Endothelial cell of umbilical vein (primary cell): Measurements from ENCODE around the gene ST3GAL4. TPM values are rescaled to one million over a fixed set of nuclear protein-coding genes. Genes with fewer than 3 reads are reported as not detected.

Experiments
- BruUV-seq: library from RNA; stranded (reverse); fragments of 400-500 nt; replicated peaks from 2 replicates; lab custom pipeline; 2021; lab: Mats Ljungman, UMichigan
- CTCF ChIA-PET: fragments of 300-600, 350-600 bp; sonication (Branson Sonifier 250); formaldehyde crosslinking; loops from one replicate; lab custom pipeline; 2021; ENCODE audit warnings: antibody characterized with exemption, inconsistent platforms; lab: Charles Lee
- POLR2A ChIA-PET: fragments of 300-600, 350-600 bp; sonication (Branson Sonifier 250); formaldehyde crosslinking; loops from one replicate; lab custom pipeline; 2021; ENCODE audit warnings: antibody characterized with exemption, inconsistent platforms; lab: Charles Lee
- DNase-seq: peaks from one replicate; pipeline ENCODE4 v3.0.0-alpha.2; 2011; ENCODE audit warnings: low read depth, low spot score
- FAIRE-seq: peaks from 2 replicates; lab custom pipeline; 2011; peaks lifted over from hg19 to GRCh38; lab: Jason Lieb, UNC
- H2AFZ ChIP-seq: 2 replicates; pipeline ENCODE4 v1.6.0; 2012; ENCODE audit warnings: low read depth, low read length, control low read depth, inconsistent platforms
- H3K27ac ChIP-seq: 2 replicates; pipeline ENCODE4 v1.5.1; 2011; ENCODE audit warnings: low read depth, mild to moderate bottlenecking, control low read depth, low read length, moderate library complexity; ENCODE audit not compliant: insufficient read depth
- H3K27me3 ChIP-seq, 2 experiments: 2 replicates each; pipeline versions ENCODE4 v1.6.0 to v1.6.1; 2011; ENCODE audit warnings: low read length in 2 of 2, mixed read lengths in 1 of 2; ENCODE audit not compliant: control insufficient read depth in 2 of 2, insufficient read depth in 2 of 2
- H3K36me3 ChIP-seq, 2 experiments: 2 replicates in 1 of 2; 3 replicates in 1 of 2; pipeline ENCODE4 v1.5.1; 2011; ENCODE audit warnings: low read length in 2 of 2, mild to moderate bottlenecking in 1 of 2, moderate library complexity in 1 of 2; ENCODE audit not compliant: control insufficient read depth in 2 of 2, insufficient read depth in 2 of 2; ENCODE audit errors: extremely low read depth in 1 of 2
- H3K4me1 ChIP-seq: 3 replicates; pipeline ENCODE4 v1.5.1; 2011; ENCODE audit warnings: mild to moderate bottlenecking, low read length; ENCODE audit not compliant: control insufficient read depth, insufficient read depth; ENCODE audit errors: extremely low read depth
- H3K4me2 ChIP-seq: 2 replicates; pipeline ENCODE4 v1.6.1; 2011; ENCODE audit warnings: low read length, control low read depth, mixed read lengths; ENCODE audit not compliant: insufficient read depth
- H3K4me3 ChIP-seq, 3 experiments: fragments of 200-600 bp in 1 of 3; sonication (generic), shearing (Covaris generic) in 1 of 3; replicated peaks in 1 of 3; 2 replicates each; pipeline ENCODE4 v1.5.1; 2011 to 2016; ENCODE audit warnings: control low read depth in 3 of 3, low read length in 3 of 3, mild to moderate bottlenecking in 2 of 3, inconsistent platforms in 1 of 3, low read depth in 1 of 3, moderate library complexity in 1 of 3; ENCODE audit not compliant: insufficient read depth in 1 of 3
- H3K79me2 ChIP-seq: 2 replicates; pipeline ENCODE4 v1.6.0; 2012; ENCODE audit warnings: low read length, inconsistent platforms; ENCODE audit not compliant: control insufficient read depth, insufficient read depth
- H3K9ac ChIP-seq: replicated peaks from 2 replicates; pipeline ENCODE3; 2011; ENCODE audit warnings: low read length, control low read depth; ENCODE audit not compliant: insufficient read depth; ENCODE audit errors: extremely low read depth
- H3K9me1 ChIP-seq: replicated peaks from 3 replicates; pipeline ENCODE4 v1.6.0; 2011; ENCODE audit warnings: mild to moderate bottlenecking, low read length; ENCODE audit not compliant: control insufficient read depth, insufficient read depth; ENCODE audit errors: extremely low read depth
- H3K9me3 ChIP-seq: replicated peaks from 2 replicates; pipeline ENCODE4 v1.5.1; 2012; ENCODE audit warnings: low read length, inconsistent platforms; ENCODE audit not compliant: control insufficient read depth, insufficient read depth
- H4K20me1 ChIP-seq: replicated peaks from 2 replicates; pipeline ENCODE3; 2011; ENCODE audit warnings: mild to moderate bottlenecking, low read length; ENCODE audit not compliant: control insufficient read depth, insufficient read depth; ENCODE audit errors: extremely low read depth
- EZH2 ChIP-seq: IDR thresholded peaks from 2 replicates; pipeline ENCODE4 v1.6.1; 2012; ENCODE audit warnings: borderline replicate concordance, low read depth, mild to moderate bottlenecking, moderate library complexity, low read length, inconsistent platforms; ENCODE audit not compliant: severe bottlenecking
- GATA2 ChIP-seq: IDR thresholded peaks from 2 replicates; pipeline ENCODE4 v1.7.0; 2011; ENCODE audit warnings: low read depth, mild to moderate bottlenecking, moderate library complexity, mixed read lengths, low read length; ENCODE audit not compliant: insufficient read length, insufficient read depth
- JUN ChIP-seq: IDR thresholded peaks from 2 replicates; pipeline ENCODE4 v1.6.1; 2011; ENCODE audit warnings: borderline replicate concordance, low read depth; ENCODE audit not compliant: insufficient read length, insufficient read depth
- MAX ChIP-seq: IDR thresholded peaks from 2 replicates; pipeline ENCODE4 v1.6.1; 2011; ENCODE audit not compliant: insufficient read depth, insufficient read length
- MYC ChIP-seq: IDR thresholded peaks from one replicate; pipeline ENCODE4 v1.6.1; 2011; ENCODE audit warnings: mild to moderate bottlenecking, low read depth, low read length
- POLR2A ChIP-seq: IDR thresholded peaks from 2 replicates; pipeline ENCODE4 v1.6.1; 2012; ENCODE audit warnings: low read depth, mild to moderate bottlenecking, control low read depth, low read length
- dilution Hi-C: fragments of 300-500 bp; cut with MboI; formaldehyde crosslinking; loops from one replicate; pipeline ENCODE4 v1.15.0; 2019; ENCODE audit warnings: low sequenced_read_pairs; ENCODE audit not compliant: extremely low pct_ligation_motif_present
- intact Hi-C: fragments of 100-400 bp; cut with micrococcal nuclease; formaldehyde crosslinking; loops from one replicate; pipeline ENCODE4 v1.10.0; 2022
- polyA plus RNA-seq, 4 experiments: library from polyadenylated mRNA; depleted of rRNA in 3 of 4; stranded (reverse) in 3 of 4; unstranded in 1 of 4; fragments of >200 nt; gene quantifications; 2 replicates each; pipeline versions ENCODE4 v1.2.1 to v1.2.3, GENCODE V29; 2011 to 2012; ENCODE audit warnings: missing spikeins in 1 of 4
- total RNA-seq: library from RNA; stranded (reverse); gene quantifications from 2 replicates; pipeline ENCODE4 v1.2.3, GENCODE V29; 2021
- TF ChIP-seq, protein P1 (sequence below), 2 donors: IDR thresholded peaks; 1 replicate in 1 of 2; 2 replicates in 1 of 2; pipeline ENCODE4 v1.5.1; 2011; ENCODE audit warnings: low read length in 2 of 2, mild to moderate bottlenecking in 2 of 2, moderate library complexity in 2 of 2, control low read depth in 1 of 2, inconsistent platforms in 1 of 2, low read depth in 1 of 2; ENCODE audit not compliant: insufficient read depth in 1 of 2; ENCODE audit errors: extremely low read depth in 1 of 2

Gene ST3GAL4
- total and polyA plus RNA-seq, 2 donors (not counting 3 experiments of a cell fraction or from before 2014, with no cell fraction given), result 17.7 to 19.4 TPM

DNA sequence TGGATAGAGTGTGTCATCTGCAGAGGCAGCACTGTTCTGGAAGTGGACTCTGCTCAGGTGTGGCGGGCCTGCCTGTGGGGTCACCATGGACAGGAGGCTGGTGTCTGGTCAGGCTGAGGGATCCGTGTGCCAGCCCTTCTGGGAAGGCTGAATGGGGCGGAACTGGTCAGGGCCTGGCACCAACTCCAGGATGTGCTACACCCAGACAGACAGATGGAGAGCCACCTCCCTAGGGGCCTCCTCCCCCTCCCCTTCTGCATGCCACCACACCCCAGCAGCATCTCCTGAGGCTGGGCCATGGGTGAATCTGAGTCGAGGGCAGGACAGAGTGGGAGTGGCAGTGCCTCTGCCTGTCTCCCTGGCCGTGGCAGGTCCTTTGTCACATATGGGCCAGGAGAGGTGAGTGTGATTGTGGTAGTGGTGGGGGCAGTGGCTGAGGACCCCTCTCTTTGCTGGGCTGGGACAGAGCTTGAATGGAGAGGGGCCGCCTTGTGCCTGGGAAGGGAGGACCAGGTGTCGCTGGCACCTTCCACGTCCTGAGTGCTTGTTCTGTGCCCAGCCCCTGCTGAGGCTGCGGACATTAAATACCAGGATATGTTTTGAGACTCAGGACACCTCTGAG is 29.1 kb downstream of the ST3GAL4 start:
- no peak for FAIRE-seq
- BruUV-seq, result no TSS peak

More for the DNA sequence above, 29.1 kb downstream of the ST3GAL4 start:
- Histone ChIP-seq H3K27me3 (no peaks in the 10 kb centered on the region), H3K9me3 (no peaks in the 10 kb centered on the region), H3K4me1 (no peaks in the 10 kb centered on the region), H3K27ac (no peak overlapping the region), H3K4me2 (no peak overlapping the region), H3K9me1 (no peaks in the 10 kb centered on the region), H3K9ac (no peak overlapping the region), H3K36me3 (no peaks in the 10 kb centered on the region), H4K20me1 (no peaks in the 10 kb centered on the region), H3K4me3 (no peak overlapping the region), H2AFZ (no peak overlapping the region), H3K79me2 (no peaks in the 10 kb centered on the region)
- POLR2A ChIA-PET, result no interaction called here
- CTCF ChIA-PET, result no interaction called here
- TF ChIP-seq JUN, result no peak
- no peak for TF ChIP-seq GATA2
- no peak for TF ChIP-seq MAX
- TF ChIP-seq EZH2, result no peak
- no peak for TF ChIP-seq MYC
- no peak for TF ChIP-seq POLR2A
- TF ChIP-seq, protein P1, sequence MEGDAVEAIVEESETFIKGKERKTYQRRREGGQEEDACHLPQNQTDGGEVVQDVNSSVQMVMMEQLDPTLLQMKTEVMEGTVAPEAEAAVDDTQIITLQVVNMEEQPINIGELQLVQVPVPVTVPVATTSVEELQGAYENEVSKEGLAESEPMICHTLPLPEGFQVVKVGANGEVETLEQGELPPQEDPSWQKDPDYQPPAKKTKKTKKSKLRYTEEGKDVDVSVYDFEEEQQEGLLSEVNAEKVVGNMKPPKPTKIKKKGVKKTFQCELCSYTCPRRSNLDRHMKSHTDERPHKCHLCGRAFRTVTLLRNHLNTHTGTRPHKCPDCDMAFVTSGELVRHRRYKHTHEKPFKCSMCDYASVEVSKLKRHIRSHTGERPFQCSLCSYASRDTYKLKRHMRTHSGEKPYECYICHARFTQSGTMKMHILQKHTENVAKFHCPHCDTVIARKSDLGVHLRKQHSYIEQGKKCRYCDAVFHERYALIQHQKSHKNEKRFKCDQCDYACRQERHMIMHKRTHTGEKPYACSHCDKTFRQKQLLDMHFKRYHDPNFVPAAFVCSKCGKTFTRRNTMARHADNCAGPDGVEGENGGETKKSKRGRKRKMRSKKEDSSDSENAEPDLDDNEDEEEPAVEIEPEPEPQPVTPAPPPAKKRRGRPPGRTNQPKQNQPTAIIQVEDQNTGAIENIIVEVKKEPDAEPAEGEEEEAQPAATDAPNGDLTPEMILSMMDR (IDR thresholded peaks at IDR 0.05; ENCODE audit: extremely low read depth in 1 of 2, insufficient read depth in 1 of 2, low read depth in 1 of 2, low read length in 2 of 2), result no peak
- DNase-seq, result no peak
- dilution Hi-C loops, result no loop called here
- intact Hi-C loops, result no loop called here
